K562 (cell line): ENCODE data around the gene ADAM8. TPM values are rescaled to one million over a fixed set of nuclear protein-coding genes. Genes with fewer than 3 reads are reported as not detected.

Source experiments
- ATAC-seq: fragments of 200-7000 bp; cut with Tn5 transposase; 3 replicates; pipeline ENCODE4 v1.9.1; 2020; ENCODE audit warnings: moderate library complexity
- BruUV-seq: library from RNA; stranded (reverse); fragments of 400-500 nt; replicated peaks from 2 replicates; lab custom pipeline; 2021; lab: Mats Ljungman, UMichigan
- CTCF ChIA-PET: fragments of 300-600 bp; formaldehyde crosslinking; extraction: SDS; loops from one replicate; lab custom pipeline; 2021; ENCODE audit warnings: low intra/inter-chr PET ratio; lab: Yijun Ruan, JAX
- POLR2A ChIA-PET: fragments of 300-600, 350-650 bp; sonication (Branson Sonifier 250); formaldehyde crosslinking; extraction: SDS; loops from one replicate; lab custom pipeline; 2021; ENCODE audit warnings: antibody characterized with exemption, inconsistent platforms; lab: Yijun Ruan, JAX
- DNase-seq, 4 experiments: peaks; one replicate each; pipeline versions ENCODE4 v3.0.0 to v3.0.0-alpha.2; 2011 to 2018; ENCODE audit warnings: low spot score in 3 of 4, mixed read lengths in 3 of 4; ENCODE audit errors: extremely low read depth in 1 of 4
- FAIRE-seq: peaks from 2 replicates; lab custom pipeline; 2011; peaks lifted over from hg19 to GRCh38; lab: Jason Lieb, UNC
- H2AFZ ChIP-seq: 2 replicates; pipeline ENCODE4 v1.6.0; 2011; ENCODE audit warnings: low read depth, low read length, control low read depth, inconsistent platforms
- H3K27ac ChIP-seq: fragments of 200-600 bp; 3 replicates; pipeline ENCODE4 v1.8.0; 2011; ENCODE audit warnings: low read depth, mild to moderate bottlenecking, control low read depth, inconsistent platforms, low read length, moderate library complexity, mixed read lengths; ENCODE audit errors: extremely low read depth
- H3K27me3 ChIP-seq, 2 experiments: fragments of 300-600 bp in 1 of 2; 2 replicates in 1 of 2; 3 replicates in 1 of 2; pipeline versions ENCODE4 v1.6.0 to v1.8.0; 2011; ENCODE audit warnings: inconsistent platforms in 2 of 2, low read length in 2 of 2, mild to moderate bottlenecking in 1 of 2, mixed read lengths in 1 of 2, moderate library complexity in 1 of 2; ENCODE audit not compliant: control insufficient read depth in 2 of 2, insufficient read depth in 2 of 2
- H3K36me3 ChIP-seq: fragments of 300-600 bp; 3 replicates; pipeline ENCODE4 v1.8.0; 2011; ENCODE audit warnings: mild to moderate bottlenecking, low read length, inconsistent platforms; ENCODE audit not compliant: control insufficient read depth, insufficient read depth
- H3K4me1 ChIP-seq, 2 experiments: fragments of 200-600 bp in 1 of 2; replicated peaks in 1 of 2; 2 replicates in 1 of 2; 3 replicates in 1 of 2; pipeline versions ENCODE4 v1.5.1 to v1.8.0; 2011; ENCODE audit warnings: inconsistent platforms in 2 of 2, low read length in 2 of 2, mild to moderate bottlenecking in 1 of 2, mixed read lengths in 1 of 2, moderate library complexity in 1 of 2; ENCODE audit not compliant: control insufficient read depth in 2 of 2, insufficient read depth in 2 of 2
- H3K4me2 ChIP-seq: 2 replicates; pipeline ENCODE4 v1.6.1; 2011; ENCODE audit warnings: low read length, control low read depth, inconsistent platforms, mixed read lengths; ENCODE audit not compliant: insufficient read depth
- H3K4me3 ChIP-seq: fragments of 200-600 bp; sonication (generic), shearing (Covaris generic); 2 replicates; pipeline ENCODE4 v1.5.1; 2016; ENCODE audit warnings: control low read depth, inconsistent platforms
- H3K79me2 ChIP-seq: fragments of 200-600 bp; 3 replicates; pipeline ENCODE4 v1.8.0; 2011; ENCODE audit warnings: low read length, inconsistent platforms; ENCODE audit not compliant: control insufficient read depth, insufficient read depth
- H3K9ac ChIP-seq, 2 experiments: 2 replicates each; pipeline versions ENCODE4 v1.6.0 to v1.6.1; 2011; ENCODE audit warnings: low read depth in 2 of 2, low read length in 2 of 2, control low read depth in 1 of 2, inconsistent platforms in 1 of 2, mild to moderate bottlenecking in 1 of 2, mixed read lengths in 1 of 2; ENCODE audit not compliant: insufficient read depth in 1 of 2
- H3K9me1 ChIP-seq: one replicate; pipeline ENCODE4 v1.6.0; 2011; ENCODE audit warnings: inconsistent platforms, mild to moderate bottlenecking, low read length, moderate library complexity; ENCODE audit not compliant: control insufficient read depth, insufficient read depth
- H3K9me3 ChIP-seq: replicated peaks from 2 replicates; pipeline ENCODE4 v1.5.1; 2011; ENCODE audit warnings: low read depth, low read length, inconsistent platforms; ENCODE audit not compliant: control insufficient read depth, insufficient read depth
- H4K20me1 ChIP-seq: replicated peaks from 2 replicates; pipeline ENCODE4 v1.6.1; 2011; ENCODE audit warnings: low read length, inconsistent platforms, mixed read lengths; ENCODE audit not compliant: control insufficient read depth, insufficient read depth
- POLR2G ChIP-seq: fragments of 200-400 bp; formaldehyde crosslinking; IDR thresholded peaks from 2 replicates; pipeline ENCODE4 v1.6.1; 2017; ENCODE audit warnings: low read depth, mild to moderate bottlenecking, antibody characterized with exemption, low read length, moderate library complexity
- RHOXF2B ChIP-seq: fragments of 250-450 bp; sonication (Bioruptor Pico); conservative IDR thresholded peaks from 2 replicates; pipeline ENCODE4 v1.5.1; 2021
- WGBS: fragments of 100-300 bp; shearing (Covaris generic); methylation state at CpG from one replicate; pipeline ENCODE4 v1.1.6; 2016; ENCODE audit warnings: low coverage, mixed read lengths; ENCODE audit not compliant: insufficient coverage; ENCODE audit errors: missing lambda C conversion rate; 5-methylcytosine and 5-hydroxymethylcytosine counted together
- in situ Hi-C: fragments of 300-500 bp; cut with MboI; formaldehyde crosslinking; loops from 4 replicates; pipeline ENCODE4 v1.15.0; 2018; ENCODE audit warnings: inconsistent platforms, mixed read lengths
- intact Hi-C: fragments of 100-400 bp; cut with micrococcal nuclease; formaldehyde crosslinking; loops from 2 replicates; pipeline ENCODE4 v1.14.2; 2022
- polyA plus RNA-seq, 8 experiments: library from polyadenylated mRNA; depleted of rRNA in 4 of 8; stranded (reverse) in 5 of 8; unstranded in 3 of 8; fragments of >200 nt; fragmentation: Nextera tagmentation in 2 of 8; fragmentation: Illumina TruSeq in 1 of 8; extraction: Ambion mirVana in 2 of 8; extraction: Trizol in 1 of 8; gene quantifications; 2 replicates each; pipeline versions ENCODE4 v1.2.1 to v1.2.3, GENCODE V29; 2011 to 2014; ENCODE audit warnings: inconsistent platforms in 1 of 8, missing spikeins in 1 of 8
- total RNA-seq, 7 experiments: library from RNA; depleted of rRNA in 6 of 7; stranded (reverse); fragments of >200 nt in 6 of 7; fragmentation: Illumina TruSeq in 2 of 7; extraction: Trizol in 2 of 7; gene quantifications; 2 replicates each; pipeline versions ENCODE4 v1.2.1 to v1.2.3, GENCODE V29; 2011 to 2021; ENCODE audit warnings: low replicate concordance in 1 of 7
- TF ChIP-seq, protein P1 (sequence below): fragments of 200-800 bp; sonication (Bioruptor generic); IDR thresholded peaks from 2 replicates; pipeline ENCODE4 v1.6.1; 2017; ENCODE audit warnings: missing genetic modification characterization, missing compliant biosample characterization

The ADAM8 gene
- total and polyA plus RNA-seq, 9 of the 15 experiments (the other 6 are each of a cell fraction or from before 2014, with no cell fraction given) = 0.07 to 7.0 (median 1.1) TPM

DNA sequence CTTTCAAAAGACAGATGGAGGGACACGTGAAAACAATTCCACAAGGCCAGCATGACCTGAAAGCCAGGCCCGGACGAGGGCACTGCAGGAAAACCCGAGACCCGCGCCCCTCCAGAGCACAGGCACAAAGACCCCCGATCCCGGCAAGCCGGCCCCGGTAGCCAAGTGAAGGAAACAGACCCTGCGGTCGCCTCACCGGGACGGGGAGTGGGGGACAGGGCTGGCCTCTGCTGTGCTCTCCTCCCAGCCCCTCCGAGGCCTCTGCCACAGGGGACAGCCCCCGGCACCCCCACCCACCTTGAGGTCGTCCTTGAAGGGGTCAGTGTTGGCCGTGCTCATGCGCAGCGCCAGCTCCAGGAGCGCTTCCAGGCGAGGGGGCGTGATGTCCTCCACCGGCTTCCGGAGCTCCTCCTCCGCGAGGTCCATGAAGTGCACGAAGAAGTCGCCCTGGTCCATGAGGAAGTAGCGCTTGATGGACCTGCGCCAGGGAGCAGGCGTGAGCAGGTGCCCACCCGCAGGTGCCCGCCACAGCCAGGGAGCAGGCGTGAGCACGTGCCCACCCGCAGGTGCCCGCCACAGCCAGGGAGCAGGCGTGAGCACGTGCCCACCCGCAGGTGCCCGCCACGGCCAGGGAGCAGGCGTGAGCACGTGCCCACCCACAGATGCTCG is 11.3 kb upstream of the ADAM8 start:
- no peak for ATAC-seq
- Histone ChIP-seq H3K9me1 (no peaks in the 10 kb centered on the region), H3K4me3 (no peak overlapping the region), H3K27ac (no peak overlapping the region), H3K9ac (no peak overlapping the region), H3K79me2 (no peaks in the 10 kb centered on the region), H3K27me3 (no peaks in the 10 kb centered on the region), H3K4me1 (no peaks in the 10 kb centered on the region), H2AFZ (no peak overlapping the region), H3K4me2 (no peak overlapping the region)
- BruUV-seq = no TSS peak
- CTCF ChIA-PET = no interaction called here
- in situ Hi-C loops = no loop called here
- no peak for TF ChIP-seq RHOXF2B (CRISPR knock-in tag)
- TF ChIP-seq POLR2G = peak; percentile 28; the same call in 1 of the 2 replicates
- TF ChIP-seq, all 486 proteins: peak for 1
- FAIRE-seq (no peak), DNase-seq (no peak)
- 93% methylated on average over 16 of the region's 46 CpGs for WGBS
- H4K20me1 ChIP-seq = no peaks in the 10 kb centered on the region
- POLR2A ChIA-PET = interaction anchor here (0.9 kb wide), 1 partner anchor 8 kb away, joined by 4 read pairs; no protein-coding TSS in a partner anchor
- no peaks in the 10 kb centered on the region for H3K9me3 ChIP-seq
- peaks cover 69% of the 10 kb centered on the region for H3K36me3 ChIP-seq
- intact Hi-C loops = no loop called here

DNA sequence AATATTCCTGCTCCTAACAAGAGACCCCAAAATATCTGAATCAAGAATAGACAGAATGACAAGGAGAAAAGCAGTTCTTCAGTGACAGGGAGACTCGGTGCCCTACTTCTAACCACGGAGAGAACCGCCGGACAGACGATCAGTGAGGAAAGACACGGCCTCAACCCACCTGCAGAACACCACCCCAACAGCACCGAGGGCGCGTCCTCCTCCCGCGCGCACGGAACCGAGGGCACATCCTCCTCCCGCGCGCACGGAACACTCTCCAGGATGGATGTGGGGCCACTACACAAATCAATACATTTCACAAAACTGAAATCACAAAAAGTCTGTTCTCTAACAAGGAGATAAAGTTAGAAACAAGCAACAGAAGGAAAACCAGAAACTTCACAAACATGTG is 9.7 kb upstream of the ADAM8 start:
- 79% methylated on average over 12 of the region's 18 CpGs for WGBS
- Histone ChIP-seq H3K4me3 (no peak overlapping the region), H3K4me1 (no peaks in the 10 kb centered on the region), H3K9me3 (no peaks in the 10 kb centered on the region), H3K9ac (no peak overlapping the region), H3K27me3 (no peaks in the 10 kb centered on the region), H3K36me3 (peaks cover 70% of the 10 kb centered on the region), H4K20me1 (no peaks in the 10 kb centered on the region), H3K27ac (no peak overlapping the region), H3K4me2 (no peak overlapping the region), H2AFZ (no peak overlapping the region), H3K9me1 (no peaks in the 10 kb centered on the region), H3K79me2 (no peaks in the 10 kb centered on the region)
- CTCF ChIA-PET = no interaction called here
- TF ChIP-seq, protein P1, sequence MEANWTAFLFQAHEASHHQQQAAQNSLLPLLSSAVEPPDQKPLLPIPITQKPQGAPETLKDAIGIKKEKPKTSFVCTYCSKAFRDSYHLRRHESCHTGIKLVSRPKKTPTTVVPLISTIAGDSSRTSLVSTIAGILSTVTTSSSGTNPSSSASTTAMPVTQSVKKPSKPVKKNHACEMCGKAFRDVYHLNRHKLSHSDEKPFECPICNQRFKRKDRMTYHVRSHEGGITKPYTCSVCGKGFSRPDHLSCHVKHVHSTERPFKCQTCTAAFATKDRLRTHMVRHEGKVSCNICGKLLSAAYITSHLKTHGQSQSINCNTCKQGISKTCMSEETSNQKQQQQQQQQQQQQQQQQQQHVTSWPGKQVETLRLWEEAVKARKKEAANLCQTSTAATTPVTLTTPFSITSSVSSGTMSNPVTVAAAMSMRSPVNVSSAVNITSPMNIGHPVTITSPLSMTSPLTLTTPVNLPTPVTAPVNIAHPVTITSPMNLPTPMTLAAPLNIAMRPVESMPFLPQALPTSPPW (CRISPR knock-in tag) = no peak
- ATAC-seq (no peak), FAIRE-seq (no peak), DNase-seq (no peak)
- intact Hi-C loops (no loop called here), in situ Hi-C loops (no loop called here)
- POLR2A ChIA-PET = no interaction called here
- no TSS peak for BruUV-seq
